ENCODE results near the gene B3GNT7. TPM values are rescaled to one million over a fixed set of nuclear protein-coding genes. Genes with fewer than 3 reads are reported as not detected.

Gene B3GNT7
- polyA plus RNA-seq, 1 donor from 2014 or later = 0.67 TPM

- Histone ChIP-seq H3K27me3 (ENCODE audit: insufficient read depth, low read depth, low read length) (no peaks in the 10 kb centered on the region), H3K9ac (ENCODE audit: low read length) (no peak overlapping the region), H3K27ac (ENCODE audit: low read length) (no peak overlapping the region), H3K9me3 (ENCODE audit: low read length) (no peaks in the 10 kb centered on the region), H3K4me3 (ENCODE audit: low read length) (no peak overlapping the region), H2AFZ (ENCODE audit: low read depth, low read length) (no peak overlapping the region), H4K20me1 (ENCODE audit: insufficient read depth) (no peaks in the 10 kb centered on the region), H3K79me2 (replicated peaks; ENCODE audit: insufficient read depth, low read length) (no peaks in the 10 kb centered on the region), H3F3A (ENCODE audit: insufficient read depth, low read length, poor library complexity, severe bottlenecking) (no peaks in the 10 kb centered on the region), H3K9me2 (ENCODE audit: insufficient read depth, low read length) (no peaks in the 10 kb centered on the region), H3K36me3 (ENCODE audit: insufficient read depth, low read length) (no peaks in the 10 kb centered on the region), H3K4me2 (ENCODE audit: low read length) (no peak overlapping the region)
- TF ChIP-seq REST (IDR thresholded peaks at IDR 0.05; ENCODE audit: borderline replicate concordance) (no peak), EZH2 (IDR thresholded peaks at IDR 0.05; ENCODE audit: borderline replicate concordance, insufficient read depth, low read length, poor library complexity, severe bottlenecking) (no peak), TAF1 (IDR thresholded peaks at IDR 0.05; ENCODE audit: low read depth) (no peak), POLR2AphosphoS5 (IDR thresholded peaks at IDR 0.05) (no peak), EP300 (conservative IDR thresholded peaks at IDR 0.05; ENCODE audit: poor library complexity, severe bottlenecking) (no peak), RAD21 (conservative IDR thresholded peaks at IDR 0.05) (no peak), CTCF (IDR thresholded peaks at IDR 0.05; ENCODE audit: poor library complexity, severe bottlenecking) (no peak), MXI1 (conservative IDR thresholded peaks at IDR 0.05; ENCODE audit: poor library complexity, severe bottlenecking) (no peak), SMC3 (conservative IDR thresholded peaks at IDR 0.05; ENCODE audit: poor library complexity) (no peak)
Measured at GRCh38 chr2:231418820-231419640, 23.5 kb downstream of the B3GNT7 start.

- no peak overlapping the region for H3K4me2 ChIP-seq (ENCODE audit: low read length)
- H3K27me3 ChIP-seq (ENCODE audit: insufficient read depth, low read depth, low read length) = no peaks in the 10 kb centered on the region
- H2AFZ ChIP-seq (ENCODE audit: low read depth, low read length) = no peak overlapping the region
- H3K79me2 ChIP-seq (replicated peaks; ENCODE audit: insufficient read depth, low read length) = no peaks in the 10 kb centered on the region
- no peak overlapping the region for H3K27ac ChIP-seq (ENCODE audit: low read length)
- H3K9me2 ChIP-seq (ENCODE audit: insufficient read depth, low read length) = no peaks in the 10 kb centered on the region
- H3K9ac ChIP-seq (ENCODE audit: low read length) = no peak overlapping the region
- no peaks in the 10 kb centered on the region for H3F3A ChIP-seq (ENCODE audit: insufficient read depth, low read length, poor library complexity, severe bottlenecking)
- no peaks in the 10 kb centered on the region for H3K9me3 ChIP-seq (ENCODE audit: low read length)
- H3K36me3 ChIP-seq (ENCODE audit: insufficient read depth, low read length) = no peaks in the 10 kb centered on the region
- no peak for TF ChIP-seq CTCF (IDR thresholded peaks at IDR 0.05; ENCODE audit: poor library complexity, severe bottlenecking)
- no peak for TF ChIP-seq EP300 (conservative IDR thresholded peaks at IDR 0.05; ENCODE audit: poor library complexity, severe bottlenecking)
- TF ChIP-seq TAF1 (IDR thresholded peaks at IDR 0.05; ENCODE audit: low read depth) = no peak
- no peak for TF ChIP-seq POLR2AphosphoS5 (IDR thresholded peaks at IDR 0.05)
- TF ChIP-seq SMC3 (conservative IDR thresholded peaks at IDR 0.05; ENCODE audit: poor library complexity) = no peak
- no peak for TF ChIP-seq REST (IDR thresholded peaks at IDR 0.05; ENCODE audit: borderline replicate concordance)
- no peaks in the 10 kb centered on the region for H4K20me1 ChIP-seq (ENCODE audit: insufficient read depth)
- H3K4me3 ChIP-seq (ENCODE audit: low read length) = no peak overlapping the region
Measured at GRCh38 chr2:231421051-231421580, 25.6 kb downstream of the B3GNT7 start.
